HepG2 (cell line): ENCODE data around the gene IKZF2. TPM values are rescaled to one million over a fixed set of nuclear protein-coding genes. Genes with fewer than 3 reads are reported as not detected.

Experiments
- BRF2 ChIP-seq: sonication (generic); formaldehyde crosslinking; IDR thresholded peaks from 2 replicates; pipeline ENCODE4 v1.8.1; 2022; ENCODE audit warnings: mild to moderate bottlenecking, missing genetic modification reagents
- GATA4 ChIP-seq: sonication (generic); IDR thresholded peaks from 2 replicates; pipeline ENCODE4 v1.6.1; 2016; ENCODE audit warnings: antibody characterized with exemption, low read depth, borderline replicate concordance
- GATAD2A ChIP-seq: IDR thresholded peaks from 2 replicates; pipeline ENCODE4 v1.6.1; 2016
- HDAC6 ChIP-seq: fragments of 200-600 bp; sonication (generic); IDR thresholded peaks from 2 replicates; pipeline ENCODE4 v1.7.0; 2017; ENCODE audit warnings: mild to moderate bottlenecking, antibody characterized with exemption, low read length, low read depth
- MEIS2 ChIP-seq: sonication (generic); formaldehyde crosslinking; IDR thresholded peaks from 2 replicates; pipeline ENCODE4 v1.9.0; 2021; ENCODE audit warnings: mild to moderate bottlenecking, missing genetic modification reagents
- MLXIP ChIP-seq: sonication (generic); formaldehyde crosslinking; IDR thresholded peaks from 2 replicates; pipeline ENCODE4 v1.9.0; 2021; ENCODE audit warnings: missing genetic modification reagents, borderline replicate concordance
- NFIC ChIP-seq: IDR thresholded peaks from 2 replicates; pipeline ENCODE4 v1.6.1; 2012; ENCODE audit warnings: mild to moderate bottlenecking, low read length, inconsistent platforms
- NR2C2 ChIP-seq: sonication (generic); formaldehyde crosslinking; IDR thresholded peaks from 2 replicates; pipeline ENCODE4 v1.4.0; 2020; ENCODE audit warnings: missing genetic modification reagents, mild to moderate bottlenecking, moderate library complexity, borderline replicate concordance
- POLR2A ChIP-seq, 2 experiments: IDR thresholded peaks; 2 replicates each; pipeline ENCODE4 v1.6.1; 2011; ENCODE audit warnings: low read depth in 2 of 2, low read length in 2 of 2, mild to moderate bottlenecking in 1 of 2, moderate library complexity in 1 of 2; ENCODE audit not compliant: insufficient read depth in 1 of 2
- ZBTB1 ChIP-seq: sonication (generic); formaldehyde crosslinking; IDR thresholded peaks from 2 replicates; pipeline ENCODE4 v1.4.0; 2020; ENCODE audit warnings: missing genetic modification reagents, borderline replicate concordance
- ZNF282 ChIP-seq: fragments of 450-650 bp; IDR thresholded peaks from 2 replicates; pipeline ENCODE4 v1.6.1; 2018; ENCODE audit not compliant: partially characterized antibody
- ZNF446 ChIP-seq: sonication (generic); formaldehyde crosslinking; IDR thresholded peaks from 2 replicates; pipeline ENCODE4 v1.5.0; 2020; ENCODE audit warnings: mild to moderate bottlenecking, missing genetic modification reagents
- ZNF460 ChIP-seq: sonication (generic); formaldehyde crosslinking; IDR thresholded peaks from 2 replicates; pipeline ENCODE4 v1.5.1; 2020; ENCODE audit warnings: missing genetic modification reagents, mild to moderate bottlenecking, borderline replicate concordance
- ZNF468 ChIP-seq: sonication (generic); formaldehyde crosslinking; IDR thresholded peaks from 2 replicates; pipeline ENCODE4 v1.8.0; 2022; ENCODE audit warnings: mild to moderate bottlenecking, moderate library complexity, missing genetic modification reagents
- ZNF570 ChIP-seq: sonication (generic); formaldehyde crosslinking; IDR thresholded peaks from 2 replicates; pipeline ENCODE4 v1.4.0; 2020; ENCODE audit warnings: mild to moderate bottlenecking, missing genetic modification reagents, borderline replicate concordance
- ZNF704 ChIP-seq: sonication (generic); formaldehyde crosslinking; IDR thresholded peaks from 2 replicates; pipeline ENCODE4 v1.8.1; 2023; ENCODE audit warnings: mild to moderate bottlenecking, inconsistent platforms, moderate library complexity, missing genetic modification reagents, borderline replicate concordance
- ZNF883 ChIP-seq: sonication (generic); formaldehyde crosslinking; IDR thresholded peaks from 2 replicates; pipeline ENCODE4 v1.5.1; 2020; ENCODE audit warnings: mild to moderate bottlenecking, missing genetic modification reagents; ENCODE audit errors: not compliant biosample characterization
- ZSCAN25 ChIP-seq: sonication (generic); formaldehyde crosslinking; IDR thresholded peaks from 2 replicates; pipeline ENCODE4 v1.8.0; 2022; ENCODE audit warnings: mild to moderate bottlenecking, missing genetic modification reagents
- polyA plus RNA-seq, 8 experiments: library from polyadenylated mRNA; depleted of rRNA in 3 of 8; stranded (reverse) in 7 of 8; unstranded in 1 of 8; fragments of >200 nt; fragmentation: Illumina TruSeq in 4 of 8; extraction: Trizol in 4 of 8; gene quantifications; 2 replicates each; pipeline versions ENCODE4 v1.2.1 to v1.2.3, GENCODE V29; 2011 to 2016; ENCODE audit warnings: low read depth in 4 of 8, missing spikeins in 1 of 8, mixed read lengths in 1 of 8; ENCODE audit not compliant: insufficient read depth in 1 of 8
- total RNA-seq, 5 experiments: library from RNA; depleted of rRNA; stranded (reverse); fragments of >200 nt; fragmentation: Illumina TruSeq; extraction: Trizol; gene quantifications; 2 replicates each; pipeline ENCODE4 v1.2.3, GENCODE V29; 2016; ENCODE audit warnings: low read depth in 1 of 5
- TF ChIP-seq, protein P1 (sequence below): sonication (generic); formaldehyde crosslinking; IDR thresholded peaks from 2 replicates; pipeline ENCODE4 v1.5.0; 2020; ENCODE audit warnings: missing genetic modification reagents
- TF ChIP-seq, protein P2 (sequence below): sonication (generic); formaldehyde crosslinking; IDR thresholded peaks from 2 replicates; pipeline ENCODE4 v1.4.0; 2020; ENCODE audit warnings: mild to moderate bottlenecking, missing genetic modification reagents
- TF ChIP-seq, protein P3 (sequence below): sonication (generic); formaldehyde crosslinking; IDR thresholded peaks from 2 replicates; pipeline ENCODE4 v1.4.0; 2020; ENCODE audit warnings: missing genetic modification reagents, borderline replicate concordance

The IKZF2 gene
- total and polyA plus RNA-seq, 2 of the 13 experiments (the other 11 are each of a cell fraction or from before 2014, with no cell fraction given) = 0.18 to 0.86 TPM

GRCh38 chr2:213151437-213152064 is at the start of gene IKZF2 (continued):
- TF ChIP-seq ZSCAN25 (CRISPR knock-in tag) (peak; percentile 47; the same call in 1 of the 2 replicates), ZNF468 (CRISPR knock-in tag) (no peak), NR2C2 (0 out of 2 replicates have a peak, but pooled peaks have one; percentile 31), ZNF282 (no peak), ZNF570 (CRISPR knock-in tag) (no peak), GATA4 (no peak), ZNF460 (CRISPR knock-in tag) (no peak), MEIS2 (CRISPR knock-in tag) (peak; percentile 54; the same call in 1 of the 2 replicates), ZNF446 (CRISPR knock-in tag) (peak; percentile 70; the same call in 1 of the 2 replicates), GATAD2A (CRISPR knock-in tag) (0 out of 2 replicates have a peak, but pooled peaks have one; percentile 16), ZBTB1 (CRISPR knock-in tag) (no peak), POLR2A (IDR thresholded peaks at IDR 0.05; ENCODE audit: insufficient read depth in 1 of 2, low read depth in 2 of 2, low read length in 2 of 2) (peak in 1 of 2 experiments; percentile 29; a peak in 1 of 4 replicates), ZNF883 (CRISPR knock-in tag) (peak; percentile 71), HDAC6 (no peak), ZNF704 (no peak), BRF2 (CRISPR knock-in tag) (0 out of 2 replicates have a peak, but pooled peaks have one; percentile 75), MLXIP (CRISPR knock-in tag) (0 out of 2 replicates have a peak, but pooled peaks have one; percentile 24), NFIC (no peak)
- TF ChIP-seq, protein P1, sequence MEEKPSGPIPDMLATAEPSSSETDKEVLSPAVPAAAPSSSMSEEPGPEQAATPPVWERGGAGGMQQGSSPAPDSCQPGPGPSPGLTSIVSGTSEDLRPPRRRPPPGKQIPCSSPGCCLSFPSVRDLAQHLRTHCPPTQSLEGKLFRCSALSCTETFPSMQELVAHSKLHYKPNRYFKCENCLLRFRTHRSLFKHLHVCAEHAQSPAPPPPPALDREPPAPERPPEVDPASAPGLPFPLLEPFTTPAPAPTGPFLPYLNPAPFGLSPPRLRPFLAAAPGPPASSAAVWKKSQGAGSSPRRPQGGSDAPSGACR (CRISPR knock-in tag) = no peak
- TF ChIP-seq, protein P2, sequence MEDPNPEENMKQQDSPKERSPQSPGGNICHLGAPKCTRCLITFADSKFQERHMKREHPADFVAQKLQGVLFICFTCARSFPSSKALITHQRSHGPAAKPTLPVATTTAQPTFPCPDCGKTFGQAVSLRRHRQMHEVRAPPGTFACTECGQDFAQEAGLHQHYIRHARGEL = no peak
- TF ChIP-seq, protein P3, sequence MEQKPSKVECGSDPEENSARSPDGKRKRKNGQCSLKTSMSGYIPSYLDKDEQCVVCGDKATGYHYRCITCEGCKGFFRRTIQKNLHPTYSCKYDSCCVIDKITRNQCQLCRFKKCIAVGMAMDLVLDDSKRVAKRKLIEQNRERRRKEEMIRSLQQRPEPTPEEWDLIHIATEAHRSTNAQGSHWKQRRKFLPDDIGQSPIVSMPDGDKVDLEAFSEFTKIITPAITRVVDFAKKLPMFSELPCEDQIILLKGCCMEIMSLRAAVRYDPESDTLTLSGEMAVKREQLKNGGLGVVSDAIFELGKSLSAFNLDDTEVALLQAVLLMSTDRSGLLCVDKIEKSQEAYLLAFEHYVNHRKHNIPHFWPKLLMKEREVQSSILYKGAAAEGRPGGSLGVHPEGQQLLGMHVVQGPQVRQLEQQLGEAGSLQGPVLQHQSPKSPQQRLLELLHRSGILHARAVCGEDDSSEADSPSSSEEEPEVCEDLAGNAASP = peak; percentile 73; the same call in 1 of the 2 replicates
